Panc1 (cell line): ENCODE measurements around the gene ZNF575.

Experiments used
- CTCF ChIP-seq: fragments of 450-650 bp; IDR thresholded peaks from 2 replicates; pipeline ENCODE4 v1.5.1; 2017; ENCODE audit warnings: mild to moderate bottlenecking
- POLR2AphosphoS5 ChIP-seq: IDR thresholded peaks from 2 replicates; pipeline ENCODE4 v1.6.1; 2012; ENCODE audit warnings: mild to moderate bottlenecking, low read depth, low read length, moderate library complexity

GRCh38 chr19:43510713-43511112, 22.3 kb upstream of the ZNF575 start:
- TF ChIP-seq CTCF (no peak), POLR2AphosphoS5 (no peak)
